ENCODE data around the gene PCNX1.
"Not testable (repeated sequence)": the region's sequence is repeated elsewhere in the genome, so short reads cannot be mapped to it uniquely, and the experiment has no call there.

Gene PCNX1

DNA sequence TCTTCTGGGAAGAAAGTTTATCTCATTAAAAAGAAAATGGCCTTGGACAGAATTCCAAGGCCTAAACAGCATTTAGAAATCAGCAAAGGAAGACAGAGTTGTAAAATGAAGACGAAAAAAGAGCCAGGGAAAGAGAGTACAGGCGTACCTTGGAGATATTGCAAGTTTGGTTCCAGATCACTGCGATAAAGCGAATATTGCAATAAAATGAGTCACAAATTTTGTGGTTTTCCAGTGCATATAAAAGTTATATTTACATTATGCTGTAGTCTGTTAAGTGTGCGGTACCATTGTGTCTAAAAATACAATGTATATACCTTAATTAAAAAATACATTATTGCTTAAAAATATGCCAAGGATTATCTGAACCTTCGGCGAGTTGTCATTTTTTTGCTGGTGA lies 9.0 kb downstream of the PCNX1 start:
- DNase-seq (ENCODE audit: low read depth in 2 of 2) = no peak

- no peak for DNase-seq (ENCODE audit: low read depth in 2 of 2)
These were observed 9.5 kb downstream of the PCNX1 start for GRCh38 chr14:70916799-70917198.

GRCh38 chr14:70917633-70918032 lies 10.4 kb downstream of the PCNX1 start:
- DNase-seq (ENCODE audit: low read depth in 2 of 2) = no peak

GRCh38 chr14:70919774-70920173 lies 12.5 kb downstream of the PCNX1 start:
- no peak for DNase-seq (ENCODE audit: low read depth in 2 of 2)

- DNase-seq (ENCODE audit: low read depth in 2 of 2) = no peak
These were observed 13.3 kb downstream of the PCNX1 start for GRCh38 chr14:70920608-70921007.

DNA sequence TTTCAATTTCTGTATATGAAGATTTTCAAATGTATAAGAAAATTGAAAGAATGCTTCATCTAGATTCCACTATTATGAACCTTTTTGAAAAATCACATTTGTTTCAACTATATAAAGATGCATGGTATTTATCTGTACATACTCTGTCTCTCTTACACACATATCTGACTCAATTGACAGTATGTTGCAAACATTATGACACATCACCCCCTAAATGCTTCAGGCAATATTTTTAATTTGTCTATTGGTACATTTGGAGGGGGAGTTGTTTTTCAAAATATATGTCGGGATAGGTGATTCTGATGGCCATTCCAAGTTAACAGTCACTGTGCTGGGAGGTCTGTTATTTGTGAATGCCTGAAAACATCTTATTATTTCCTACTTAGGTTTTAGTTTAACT lies 14.4 kb downstream of the PCNX1 start:
- DNase-seq (ENCODE audit: low read depth in 2 of 2) = no peak

GRCh38 chr14:70924521-70924920 lies 17.3 kb downstream of the PCNX1 start:
- DNase-seq (ENCODE audit: low read depth in 2 of 2) = no peak

- DNase-seq (ENCODE audit: low read depth in 2 of 2) = no peak
These were observed 19.1 kb downstream of the PCNX1 start for GRCh38 chr14:70926235-70926830.

GRCh38 chr14:70931008-70931407 lies 23.7 kb downstream of the PCNX1 start:
- DNase-seq (ENCODE audit: low read depth in 2 of 2) = no peak

GRCh38 chr14:70934084-70934483 lies 26.8 kb downstream of the PCNX1 start:
- DNase-seq (ENCODE audit: low read depth in 2 of 2) = no peak

DNA sequence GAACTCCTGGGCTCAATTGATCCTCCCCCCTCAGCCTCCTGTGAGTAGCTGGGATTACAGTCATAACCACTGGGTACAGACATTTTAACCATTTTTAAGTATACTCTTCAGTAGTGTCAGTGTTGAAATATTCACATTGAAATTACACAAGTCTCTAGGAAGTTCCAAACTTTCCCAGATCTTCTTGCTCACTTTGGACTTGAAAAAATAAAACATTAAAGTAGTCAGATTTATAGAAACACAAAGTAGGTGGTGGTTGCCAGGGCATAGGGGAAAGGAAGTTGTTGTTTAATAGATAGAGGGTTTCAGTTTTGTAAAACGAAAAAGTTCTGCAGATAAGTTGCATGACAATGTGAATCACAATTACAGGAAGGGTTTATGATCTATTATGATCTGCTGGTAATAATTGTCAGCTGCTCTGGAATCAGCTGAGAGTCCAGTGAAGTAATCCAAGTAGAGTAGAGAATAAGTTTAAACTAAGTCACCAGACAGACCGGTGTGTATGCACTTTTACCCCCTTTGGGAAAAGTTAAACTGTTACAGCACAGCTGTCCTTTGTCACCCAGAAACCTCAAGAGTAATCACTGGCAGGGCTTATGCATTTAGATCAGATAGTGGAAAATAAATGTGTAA lies 27.4 kb downstream of the PCNX1 start:
- no peak for DNase-seq (ENCODE audit: low read depth in 2 of 2)

DNA sequence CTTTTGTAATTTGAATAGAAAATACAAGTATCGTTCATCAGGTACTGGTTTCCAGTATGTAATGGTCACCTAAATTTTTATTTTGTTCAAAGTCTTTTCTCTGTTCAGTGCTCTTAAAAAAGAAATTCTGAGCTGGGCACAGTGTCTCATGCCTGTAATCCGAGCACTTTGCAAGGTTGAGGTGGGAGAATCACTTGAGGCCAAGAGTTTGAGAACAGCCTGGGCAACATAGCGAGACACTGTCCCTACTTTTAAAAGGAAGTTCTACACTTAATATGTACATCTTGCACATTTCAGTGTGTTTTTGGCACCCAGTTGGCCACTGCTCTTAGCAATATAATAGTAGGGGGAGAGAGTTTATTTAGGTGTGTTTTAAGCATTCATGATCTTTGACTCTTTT lies 27.9 kb downstream of the PCNX1 start:
- DNase-seq (ENCODE audit: low read depth in 2 of 2) = no peak

DNA sequence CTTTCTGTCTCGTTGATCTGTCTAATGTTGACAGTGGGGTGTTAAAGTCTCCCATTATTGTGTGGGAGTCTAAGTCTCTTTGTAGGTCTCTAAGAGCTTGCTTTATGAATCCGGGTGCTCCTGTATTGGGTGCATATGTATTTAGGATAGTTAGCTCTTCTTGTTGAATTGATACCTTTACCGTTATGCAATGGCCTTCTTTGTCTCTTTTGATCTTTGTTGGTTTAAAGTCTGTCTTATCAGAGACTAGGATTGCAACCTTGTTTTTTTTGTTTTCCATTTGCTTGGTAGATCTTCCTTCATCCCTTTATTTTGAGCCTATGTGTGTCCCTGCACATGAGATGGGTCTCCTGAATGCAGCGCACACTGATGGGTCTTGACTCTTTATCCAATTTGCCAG lies 32.4 kb downstream of the PCNX1 start:
- not testable (repeated sequence) for DNase-seq (ENCODE audit: low read depth in 2 of 2)

DNA sequence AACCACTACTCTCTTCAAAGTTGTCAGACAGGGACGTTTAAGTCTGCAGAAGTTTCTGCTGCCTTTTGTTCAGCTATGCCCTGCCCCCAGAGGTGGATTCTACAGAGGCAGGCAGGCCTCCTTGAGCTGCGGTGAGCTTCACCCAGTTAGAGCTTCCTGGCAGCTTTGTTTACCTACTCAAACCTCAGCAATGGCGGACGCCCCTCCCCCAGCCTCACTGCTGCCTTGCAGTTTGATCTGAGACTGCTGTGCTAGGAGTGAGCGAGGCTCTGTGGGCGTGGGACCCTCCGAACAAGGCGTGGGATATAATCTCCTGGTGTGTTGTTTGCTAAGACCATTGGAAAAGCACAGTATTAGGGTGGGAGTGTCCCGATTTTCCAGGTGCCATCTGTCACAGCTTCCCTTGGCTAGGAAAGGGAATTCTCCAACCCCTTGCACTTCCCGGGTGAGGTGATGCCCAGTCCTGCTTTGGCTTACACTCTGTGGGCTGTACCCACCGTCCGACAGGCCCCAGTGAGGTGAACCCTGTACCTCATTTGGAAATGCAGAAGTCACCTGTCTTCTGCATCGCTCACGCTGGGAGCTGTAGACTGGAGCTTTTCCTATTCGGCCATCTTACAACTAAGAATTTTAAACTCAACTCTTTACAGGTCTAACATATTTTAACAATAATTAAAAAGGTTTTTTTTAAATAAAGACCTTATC lies 34.5 kb downstream of the PCNX1 start:
- DNase-seq (ENCODE audit: low read depth in 2 of 2) = peak; percentile 26 to 46

DNA sequence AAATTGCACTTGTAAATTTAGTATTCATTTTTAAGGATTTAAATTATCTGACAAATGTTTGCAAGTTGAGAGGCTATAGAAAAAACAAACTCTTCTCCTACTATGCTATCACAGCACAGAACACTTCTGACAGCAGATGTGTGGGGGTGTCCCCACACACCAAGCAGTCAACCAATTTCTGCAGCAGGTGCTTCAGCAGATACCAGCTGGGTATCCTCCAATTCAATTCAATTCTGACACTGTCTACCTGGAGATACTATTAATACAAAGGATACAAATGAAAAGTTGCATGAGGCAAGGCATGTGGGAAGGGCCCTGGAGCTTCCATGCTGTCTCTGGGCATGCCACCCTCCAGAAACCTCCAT lies 35.1 kb downstream of the PCNX1 start:
- no peak for DNase-seq (ENCODE audit: low read depth in 2 of 2)

DNA sequence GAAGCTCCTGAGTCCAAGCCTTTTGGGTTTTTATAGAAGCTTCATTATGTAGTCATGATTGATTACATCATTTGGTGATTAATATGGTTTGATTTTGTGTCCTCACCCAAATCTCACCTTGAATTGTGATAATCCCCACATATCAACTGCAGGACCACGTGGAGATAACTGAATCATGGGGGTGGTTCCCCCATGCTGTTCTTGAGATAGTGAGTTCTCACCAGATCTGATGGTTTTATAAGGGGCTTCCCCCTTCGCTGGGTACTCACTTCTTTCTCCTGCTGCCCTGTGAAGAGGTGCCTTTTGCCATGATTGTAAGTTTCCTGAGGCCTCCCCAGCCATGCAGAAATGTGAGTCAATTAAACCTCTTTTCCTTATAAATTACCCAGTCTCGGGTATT lies 35.5 kb downstream of the PCNX1 start:
- DNase-seq (ENCODE audit: low read depth in 2 of 2) = not testable (repeated sequence)

GRCh38 chr14:70943838-70944237 lies 36.6 kb downstream of the PCNX1 start:
- no peak for DNase-seq (ENCODE audit: low read depth in 2 of 2)

DNA sequence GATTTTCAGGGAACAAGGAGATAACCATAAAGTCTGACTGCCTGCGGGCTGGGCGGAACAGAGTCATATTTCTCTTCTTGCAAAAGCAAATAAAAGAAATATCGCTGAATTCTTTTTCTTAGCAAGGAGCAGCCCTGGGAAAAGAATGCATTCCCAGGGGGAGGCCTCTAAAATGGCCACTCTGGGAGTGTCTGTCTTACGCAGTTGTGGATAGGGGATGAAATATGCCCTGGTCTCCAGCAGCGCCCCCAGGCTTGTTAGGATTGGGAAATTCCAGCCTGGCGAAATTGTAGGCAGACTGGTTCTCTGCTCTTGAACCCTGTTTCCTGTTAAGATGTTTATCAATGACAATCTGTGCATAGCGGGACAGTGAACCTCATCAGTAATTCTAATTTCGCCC lies 40.5 kb downstream of the PCNX1 start:
- no peak for DNase-seq (ENCODE audit: low read depth in 2 of 2)

DNA sequence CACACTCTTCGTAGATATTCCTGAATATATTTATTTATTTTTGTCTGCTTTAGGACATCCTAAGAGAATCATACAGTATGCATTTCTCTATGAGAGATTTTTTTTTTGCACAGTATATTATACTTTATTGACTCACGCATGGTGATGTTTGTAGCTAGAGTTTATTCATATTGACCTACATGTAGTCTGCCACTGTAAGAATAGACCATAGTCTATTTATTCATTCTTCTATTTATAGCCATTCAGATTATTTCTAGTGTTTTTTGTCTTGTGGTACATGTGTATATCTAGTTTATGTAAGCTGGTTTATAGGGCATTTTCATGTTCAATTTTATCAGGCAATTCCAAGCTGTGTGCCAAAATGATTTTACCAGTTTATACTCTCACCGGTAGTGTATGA lies 45.2 kb downstream of the PCNX1 start:
- no peak for DNase-seq (ENCODE audit: low read depth in 2 of 2)

DNA sequence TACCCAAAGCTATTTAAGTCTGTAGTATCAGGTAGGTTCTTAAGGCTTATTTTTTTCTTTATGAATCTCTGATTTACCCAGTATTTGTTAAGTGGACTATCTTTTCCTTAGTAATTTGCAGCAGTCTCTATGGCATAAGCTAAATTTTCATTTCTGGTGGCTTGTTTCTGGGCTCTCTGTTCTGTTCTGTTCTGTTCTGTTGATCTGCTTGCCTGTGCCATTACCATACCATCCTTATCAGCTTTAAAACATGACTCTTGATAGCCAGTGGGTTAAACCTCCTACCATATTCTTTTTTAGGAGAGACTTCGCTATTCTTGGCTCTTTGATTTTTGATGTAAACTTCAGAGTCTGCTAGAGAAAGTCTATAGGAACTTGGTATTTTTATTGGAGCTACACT lies 46.8 kb downstream of the PCNX1 start:
- no peak for DNase-seq (ENCODE audit: low read depth in 2 of 2)

GRCh38 chr14:70955543-70956480 lies 48.6 kb downstream of the PCNX1 start:
- no peak for DNase-seq (ENCODE audit: low read depth in 2 of 2)

GRCh38 chr14:70956511-70956910 lies 49.3 kb downstream of the PCNX1 start:
- DNase-seq (ENCODE audit: low read depth in 2 of 2) = no peak
